H9 (cell line): ENCODE data around the gene PLA2G2F. TPM values are rescaled to one million over a fixed set of nuclear protein-coding genes. Genes with fewer than 3 reads are reported as not detected.

Source experiments
- DNase-seq: peaks from one replicate; pipeline ENCODE4 v3.0.0-alpha.2; 2017
- H2AFZ ChIP-seq: one replicate; pipeline ENCODE4 v1.6.1; 2013; ENCODE audit warnings: mild to moderate bottlenecking, low read length, control low read depth, moderate library complexity
- H2AK5ac ChIP-seq: 2 replicates; pipeline ENCODE4 v1.6.1; 2013; ENCODE audit warnings: low read length, control low read depth, mixed read lengths; ENCODE audit not compliant: insufficient read length
- H2BK120ac ChIP-seq: one replicate; pipeline ENCODE4 v1.6.1; 2013; ENCODE audit warnings: low read depth, mild to moderate bottlenecking, low read length, control low read depth, inconsistent platforms; ENCODE audit not compliant: poor library complexity, severe bottlenecking
- H2BK12ac ChIP-seq: 2 replicates; pipeline ENCODE4 v1.6.1; 2013; ENCODE audit warnings: low read length, control low read depth, mixed read lengths, low read depth; ENCODE audit not compliant: insufficient read length
- H2BK15ac ChIP-seq: 2 replicates; pipeline ENCODE4 v1.6.1; 2013; ENCODE audit warnings: low read depth, low read length, control low read depth
- H2BK20ac ChIP-seq: one replicate; pipeline ENCODE4 v1.6.1; 2013; ENCODE audit warnings: low read depth, mild to moderate bottlenecking, low read length, control low read depth, inconsistent platforms; ENCODE audit not compliant: poor library complexity, severe bottlenecking
- H2BK5ac ChIP-seq: 2 replicates; pipeline ENCODE4 v1.6.1; 2013; ENCODE audit warnings: low read length, control low read depth, mixed read lengths; ENCODE audit not compliant: insufficient read length
- H3K14ac ChIP-seq: 2 replicates; pipeline ENCODE4 v1.6.1; 2013; ENCODE audit warnings: low read length, control low read depth; ENCODE audit not compliant: insufficient read depth
- H3K18ac ChIP-seq: 2 replicates; pipeline ENCODE4 v1.6.1; 2013; ENCODE audit warnings: low read depth, mild to moderate bottlenecking, mixed read lengths, low read length, control low read depth; ENCODE audit not compliant: insufficient read length
- H3K23ac ChIP-seq: 2 replicates; pipeline ENCODE4 v1.6.1; 2013; ENCODE audit warnings: low read length, control low read depth, mixed read lengths, low read depth; ENCODE audit not compliant: insufficient read length
- H3K23me2 ChIP-seq: 2 replicates; pipeline ENCODE4 v1.6.1; 2013; ENCODE audit warnings: low read depth, mild to moderate bottlenecking, mixed read lengths, low read length, control low read depth; ENCODE audit not compliant: insufficient read length, poor library complexity, severe bottlenecking
- H3K27ac ChIP-seq: 2 replicates; pipeline ENCODE4 v1.5.1; 2013; ENCODE audit warnings: low read length, control low read depth, mixed read lengths, low read depth; ENCODE audit not compliant: insufficient read length
- H3K27me3 ChIP-seq: 2 replicates; pipeline ENCODE4 v1.6.1; 2013; ENCODE audit warnings: low read length, control low read depth, inconsistent platforms; ENCODE audit not compliant: insufficient read depth
- H3K4ac ChIP-seq: 2 replicates; pipeline ENCODE4 v1.6.1; 2013; ENCODE audit warnings: low read depth, mild to moderate bottlenecking, control low read depth, inconsistent platforms, low read length, moderate library complexity
- H3K4me1 ChIP-seq: 2 replicates; pipeline ENCODE4 v1.6.1; 2013; ENCODE audit warnings: low read length, control low read depth, inconsistent platforms; ENCODE audit not compliant: insufficient read depth
- H3K4me2 ChIP-seq: 2 replicates; pipeline ENCODE4 v1.6.1; 2013; ENCODE audit warnings: low read length, control low read depth, mixed read lengths; ENCODE audit not compliant: insufficient read length, insufficient read depth
- H3K56ac ChIP-seq: 2 replicates; pipeline ENCODE4 v1.6.1; 2013; ENCODE audit warnings: low read depth, mild to moderate bottlenecking, mixed read lengths, low read length, control low read depth; ENCODE audit not compliant: insufficient read length
- H3K79me1 ChIP-seq: 2 replicates; pipeline ENCODE4 v1.6.1; 2013; ENCODE audit warnings: low read depth, mild to moderate bottlenecking, moderate library complexity, low read length, control low read depth, inconsistent platforms; ENCODE audit not compliant: insufficient read depth, poor library complexity, severe bottlenecking
- H3K79me2 ChIP-seq: 2 replicates; pipeline ENCODE4 v1.6.1; 2013; ENCODE audit warnings: low read length, control low read depth, inconsistent platforms; ENCODE audit not compliant: insufficient read depth
- H3K9ac ChIP-seq: 2 replicates; pipeline ENCODE4 v1.6.1; 2013; ENCODE audit warnings: low read length, control low read depth, mixed read lengths; ENCODE audit not compliant: insufficient read length; ENCODE audit errors: extremely low read depth
- H3K9me3 ChIP-seq: one replicate; pipeline ENCODE4 v1.6.1; 2013; ENCODE audit warnings: low read depth, low read length, inconsistent platforms; ENCODE audit not compliant: control insufficient read depth
- H3T11ph ChIP-seq: one replicate; pipeline ENCODE4 v1.6.1; 2013; ENCODE audit warnings: mild to moderate bottlenecking, low read length, control low read depth, inconsistent platforms
- H4K20me1 ChIP-seq: one replicate; pipeline ENCODE4 v1.6.1; 2013; ENCODE audit not compliant: control insufficient read depth, insufficient read length, insufficient read depth
- H4K5ac ChIP-seq: 2 replicates; pipeline ENCODE4 v1.6.1; 2013; ENCODE audit warnings: low read depth, mild to moderate bottlenecking, mixed read lengths, low read length, control low read depth; ENCODE audit not compliant: insufficient read length
- H4K8ac ChIP-seq: replicated peaks from 2 replicates; pipeline ENCODE4 v1.6.1; 2013; ENCODE audit warnings: low read length, control low read depth, mixed read lengths, low read depth; ENCODE audit not compliant: insufficient read length
- H4K91ac ChIP-seq: 2 replicates; pipeline ENCODE4 v1.6.1; 2013; ENCODE audit warnings: low read depth, mild to moderate bottlenecking, moderate library complexity, mixed read lengths, low read length, control low read depth; ENCODE audit not compliant: insufficient read length
- H3K27ac Mint-ChIP-seq, 3 experiments: 2 replicates in 2 of 3; 3 replicates in 1 of 3; pipeline ENCODE4 v1.8.0; 2020 to 2021; ENCODE audit warnings: mixed read lengths in 3 of 3, mild to moderate bottlenecking in 1 of 3, moderate library complexity in 1 of 3
- H3K27me3 Mint-ChIP-seq: 2 replicates; pipeline ENCODE4 v1.8.0; 2021; ENCODE audit warnings: low read depth, mild to moderate bottlenecking, moderate library complexity, mixed read lengths
- H3K36me3 Mint-ChIP-seq, 3 experiments: 2 replicates in 2 of 3; 3 replicates in 1 of 3; pipeline ENCODE4 v1.8.0; 2020 to 2021; ENCODE audit warnings: low read depth in 3 of 3, mixed read lengths in 3 of 3; ENCODE audit not compliant: insufficient read depth in 1 of 3
- H3K4me1 Mint-ChIP-seq, 2 experiments: 2 replicates each; pipeline ENCODE4 v1.8.0; 2020; ENCODE audit warnings: mixed read lengths in 2 of 2
- H3K4me3 Mint-ChIP-seq, 2 experiments: 2 replicates in 1 of 2; 3 replicates in 1 of 2; pipeline ENCODE4 v1.8.0; 2020 to 2021; ENCODE audit warnings: mild to moderate bottlenecking in 2 of 2, mixed read lengths in 2 of 2, moderate library complexity in 1 of 2
- H3K9me3 Mint-ChIP-seq, 2 experiments: 2 replicates in 1 of 2; 3 replicates in 1 of 2; pipeline ENCODE4 v1.8.0; 2020; ENCODE audit warnings: mild to moderate bottlenecking in 2 of 2, mixed read lengths in 2 of 2, moderate library complexity in 1 of 2
- CTCF ChIP-seq: fragments of 200-600 bp; sonication (generic); conservative IDR thresholded peaks from 3 replicates; pipeline ENCODE4 v1.8.0; 2021; ENCODE audit warnings: antibody characterized with exemption, mild to moderate bottlenecking
- whole genome bisulfite sequencing: extraction: QIAGEN DNeasy Blood & Tissue Kit; methylation state at CpG from one replicate; pipeline ENCODE4 v1.1.7; 2013; ENCODE audit warnings: missing lambda C conversion rate, low lambda C conversion rate, mixed read lengths; ENCODE audit not compliant: insufficient read length; ENCODE audit errors: extremely low coverage; 5-methylcytosine and 5-hydroxymethylcytosine counted together
- total RNA-seq: library from RNA; stranded (reverse); gene quantifications from 2 replicates; pipeline ENCODE4 v1.2.1, GENCODE V29; 2021

The PLA2G2F gene
- total RNA-seq, 1 experiment from 2014 or later, result not detected

- no peak overlapping the region for H3K23ac ChIP-seq
- H2BK5ac ChIP-seq, result no peak overlapping the region
- no peaks in the 10 kb centered on the region for H3K79me2 ChIP-seq
- H3K27me3 ChIP-seq, result no peaks in the 10 kb centered on the region; the same call in 1 of the 2 replicates
- no peaks in the 10 kb centered on the region for H3K79me1 ChIP-seq
- no peaks in the 10 kb centered on the region for H3K23me2 ChIP-seq
- H2BK120ac ChIP-seq, result no peak overlapping the region
- no peak overlapping the region for H2BK12ac ChIP-seq
- no peak overlapping the region for H2BK15ac ChIP-seq
- no CpG with 5 or more reads among the region's 2 CpGs for WGBS
- Mint-ChIP-seq H3K4me3 (no peak overlapping the region), H3K27ac (no peak overlapping the region), H3K36me3 (no peaks in the 10 kb centered on the region), H3K4me1 (peaks cover 2 to 3% of the 10 kb centered on the region in 2 experiments; a peak in 3 of 4 replicates), H3K9me3 (peaks cover 3 to 5% of the 10 kb centered on the region in 2 experiments; a peak in 2 of 5 replicates), H3K27me3 (peaks cover 71% of the 10 kb centered on the region)
- no peak overlapping the region for H3K4me2 ChIP-seq
- H3K56ac ChIP-seq, result no peak overlapping the region
- no peaks in the 10 kb centered on the region for H3K4me1 ChIP-seq
- H2BK20ac ChIP-seq, result no peak overlapping the region
- H3K4ac ChIP-seq, result no peak overlapping the region
- H4K91ac ChIP-seq, result no peak overlapping the region
- H3T11ph ChIP-seq, result no peak overlapping the region
- no peak overlapping the region for H3K27ac ChIP-seq
- H2AFZ ChIP-seq, result no peak overlapping the region
- no peak overlapping the region; the same call in 1 of the 2 replicates for H3K14ac ChIP-seq
- H3K9ac ChIP-seq, result no peak overlapping the region
- DNase-seq, result no peak
- no peak overlapping the region for H2AK5ac ChIP-seq
- no peak overlapping the region for H4K5ac ChIP-seq
- H4K8ac ChIP-seq, result no peak overlapping the region
- no peaks in the 10 kb centered on the region for H4K20me1 ChIP-seq
- H3K18ac ChIP-seq, result no peak overlapping the region
- H3K9me3 ChIP-seq, result no peaks in the 10 kb centered on the region
- TF ChIP-seq CTCF, result no peak
These were observed 40.4 kb downstream of the PLA2G2F start for GRCh38 chr1:20179371-20180128.
